ENCODE measurements around the gene PRKAG1. TPM values are rescaled to one million over a fixed set of nuclear protein-coding genes. Genes with fewer than 3 reads are reported as not detected.

PRKAG1 gene
- total RNA-seq, 6 experiments from 2014 or later, result 24.8 to 36.2 (median 30.1) TPM

GRCh38 chr12:49038291-49038955, 19.8 kb upstream of the PRKAG1 start:
- Histone ChIP-seq H3K9me3 (no peaks in the 10 kb centered on the region), H3K27ac (no peak overlapping the region), H3K4me3 (no peak overlapping the region), H3K36me3 (peaks cover 6 to 88% (median 55%) of the 10 kb centered on the region in 4 donors), H3K27me3 (no peaks in the 10 kb centered on the region), H3K4me1 (no peaks in the 10 kb centered on the region)
- no peak for TF ChIP-seq POLR2A (IDR thresholded peaks at IDR 0.05)
- TF ChIP-seq CTCF (IDR thresholded peaks at IDR 0.05), result no peak
- WGBS (ENCODE audit: insufficient coverage, low coverage, low lambda C conversion rate, missing lambda C conversion rate), result 82% methylated on average over 4 of the region's 20 CpGs
- intact Hi-C loops (cut with DNase I), result no loop called here
- ATAC-seq (no peak), DNase-seq (peak in 1 of 3 donors; percentile 19)

GRCh38 chr12:49037947-49038237, 19.3 kb upstream of the PRKAG1 start:
- peaks cover 9 to 88% (median 53%) of the 10 kb centered on the region in 4 donors for H3K36me3 ChIP-seq
- TF ChIP-seq CTCF (IDR thresholded peaks at IDR 0.05), result no peak
- TF ChIP-seq POLR2A (IDR thresholded peaks at IDR 0.05), result no peak
- WGBS (ENCODE audit: insufficient coverage, low coverage, low lambda C conversion rate, missing lambda C conversion rate), result 100% methylated on average over 2 of the region's 7 CpGs

DNA sequence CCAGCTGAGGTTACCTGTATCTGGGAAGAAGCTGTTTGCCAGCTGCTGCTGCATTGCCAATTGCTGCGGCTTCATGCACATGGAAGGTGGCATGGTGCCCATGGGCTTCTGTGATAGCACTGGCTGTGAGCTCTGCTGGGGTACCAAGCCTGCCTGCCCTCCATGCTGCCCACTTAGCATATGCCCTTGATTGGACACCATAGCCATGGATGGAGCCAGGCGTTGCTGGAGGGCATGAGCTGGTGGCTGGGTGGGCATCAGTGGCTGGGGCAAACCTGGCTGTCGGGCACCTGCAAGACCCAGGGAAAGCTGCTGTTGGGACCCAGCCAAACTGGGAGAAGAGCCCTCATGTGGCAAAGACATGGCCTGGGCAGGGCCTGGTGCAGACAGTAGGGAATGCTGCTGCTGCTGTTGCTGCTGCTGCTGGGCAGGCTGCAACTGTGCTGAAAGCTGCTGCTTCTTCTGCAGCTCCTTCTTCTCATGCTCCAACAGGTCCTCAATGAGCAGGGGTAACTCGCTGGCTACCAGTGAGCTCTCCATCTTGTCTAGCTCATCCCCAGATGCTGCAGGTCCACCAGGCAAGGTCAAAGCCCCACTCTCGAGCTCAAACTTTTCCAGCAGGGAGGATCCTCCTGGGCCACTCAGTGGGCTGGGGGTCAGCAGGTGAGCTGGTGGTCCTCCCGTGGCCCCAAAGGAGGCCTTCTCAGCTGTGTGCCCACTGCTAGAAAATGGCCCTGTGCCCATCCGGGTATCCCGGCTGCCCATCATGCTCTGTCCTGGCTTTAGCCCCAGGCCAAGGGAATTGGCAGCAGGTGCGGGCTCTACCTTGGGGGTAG, 18.8 kb upstream of the PRKAG1 start:
- Histone ChIP-seq H3K36me3 (peaks cover 8 to 86% (median 48%) of the 10 kb centered on the region in 4 donors), H3K27me3 (no peaks in the 10 kb centered on the region), H3K4me1 (no peaks in the 10 kb centered on the region), H3K9me3 (no peaks in the 10 kb centered on the region), H3K4me3 (no peak overlapping the region), H3K27ac (no peak overlapping the region)
- no peak for ATAC-seq
- WGBS (ENCODE audit: insufficient coverage, low coverage, low lambda C conversion rate, missing lambda C conversion rate), result 63% methylated on average over 3 of the region's 9 CpGs
- DNase-seq, result peak in 1 of 3 donors; percentile 21
- TF ChIP-seq POLR2A (IDR thresholded peaks at IDR 0.05) (no peak), CTCF (IDR thresholded peaks at IDR 0.05) (no peak)
- intact Hi-C loops (cut with DNase I), result no loop called here

More at GRCh38 chr12:49037947-49038237, 19.3 kb upstream of the PRKAG1 start:
- no peaks in the 10 kb centered on the region for H3K4me1 ChIP-seq
- H3K4me3 ChIP-seq, result no peak overlapping the region
- intact Hi-C loops (cut with DNase I), result no loop called here
- H3K9me3 ChIP-seq, result no peaks in the 10 kb centered on the region
- H3K27me3 ChIP-seq, result no peaks in the 10 kb centered on the region
- ATAC-seq (no peak), DNase-seq (no peak)
- no peak overlapping the region for H3K27ac ChIP-seq

DNA sequence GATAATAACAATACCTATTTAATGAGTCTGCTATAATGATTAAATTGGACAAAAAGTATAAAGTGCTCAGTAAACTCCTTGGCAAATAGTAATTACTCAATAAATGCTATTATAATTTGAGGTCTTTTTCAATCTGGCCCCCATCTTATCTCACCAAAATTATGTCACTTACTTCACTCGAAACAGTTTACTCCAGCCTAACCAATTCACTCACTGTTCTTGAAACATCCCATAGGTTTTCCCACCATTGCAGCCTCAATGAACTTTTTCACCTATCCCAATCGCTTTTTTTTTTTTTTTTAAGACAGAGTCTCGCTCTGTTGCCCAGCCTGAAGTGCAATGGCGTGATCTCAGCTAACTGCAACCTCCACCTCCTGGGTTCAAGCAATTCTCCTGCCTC, 17.5 kb upstream of the PRKAG1 start:
- intact Hi-C loops (cut with DNase I), result no loop called here
- no peaks in the 10 kb centered on the region for H3K9me3 ChIP-seq
- DNase-seq (no peak), ATAC-seq (no peak)
- no peaks in the 10 kb centered on the region for H3K4me1 ChIP-seq
- H3K27me3 ChIP-seq, result no peaks in the 10 kb centered on the region
- WGBS (ENCODE audit: insufficient coverage, low coverage, low lambda C conversion rate, missing lambda C conversion rate), result 64% methylated on average over 4 of the region's 4 CpGs
- no peak overlapping the region for H3K27ac ChIP-seq
- H3K36me3 ChIP-seq, result peaks cover 3 to 80% (median 41%) of the 10 kb centered on the region in 4 donors
- no peak for TF ChIP-seq CTCF (IDR thresholded peaks at IDR 0.05)
- TF ChIP-seq POLR2A (IDR thresholded peaks at IDR 0.05), result no peak
- H3K4me3 ChIP-seq, result no peak overlapping the region
